Measurements from ENCODE around the gene FRMD7.

FRMD7 gene

DNA sequence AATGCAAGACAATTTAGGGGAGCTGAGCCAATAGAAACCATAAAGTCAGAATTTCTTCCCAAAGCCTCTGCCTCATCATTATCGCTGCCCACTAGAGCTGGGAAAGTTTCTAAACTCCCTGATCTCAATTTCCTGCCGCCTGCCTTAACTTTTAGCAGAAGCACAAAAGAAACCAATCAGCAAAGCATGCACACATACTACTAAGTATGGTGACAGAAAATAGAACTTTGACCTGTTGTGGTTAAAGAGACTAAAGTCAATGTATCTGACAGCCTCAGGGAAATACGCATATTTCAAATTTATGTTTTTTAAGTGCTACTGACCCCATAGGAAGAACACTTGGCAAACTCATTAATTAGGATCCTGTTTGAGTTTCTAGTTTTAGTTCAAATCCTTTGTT, 94.7 kb downstream of the FRMD7 start:
- no peak for DNase-seq

DNA sequence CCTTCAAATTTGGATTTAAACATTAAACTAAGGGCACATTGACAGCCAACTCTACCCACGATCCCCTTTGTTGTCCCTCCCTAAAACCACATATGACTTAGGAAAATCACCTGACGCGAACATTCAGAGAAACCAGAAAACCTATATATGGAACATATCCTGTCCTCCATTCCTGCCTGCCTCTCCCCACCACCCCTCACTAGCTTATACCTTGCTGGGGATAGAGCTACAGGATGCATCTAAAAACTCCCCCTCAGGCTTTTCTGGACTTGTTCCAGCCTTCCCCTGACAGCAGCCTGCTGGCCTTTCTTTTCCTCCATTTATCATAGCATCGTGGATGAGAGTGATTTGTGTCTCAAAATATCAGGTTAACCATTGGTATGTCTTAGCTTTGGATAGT, 96.0 kb downstream of the FRMD7 start:
- no peak for DNase-seq

DNA sequence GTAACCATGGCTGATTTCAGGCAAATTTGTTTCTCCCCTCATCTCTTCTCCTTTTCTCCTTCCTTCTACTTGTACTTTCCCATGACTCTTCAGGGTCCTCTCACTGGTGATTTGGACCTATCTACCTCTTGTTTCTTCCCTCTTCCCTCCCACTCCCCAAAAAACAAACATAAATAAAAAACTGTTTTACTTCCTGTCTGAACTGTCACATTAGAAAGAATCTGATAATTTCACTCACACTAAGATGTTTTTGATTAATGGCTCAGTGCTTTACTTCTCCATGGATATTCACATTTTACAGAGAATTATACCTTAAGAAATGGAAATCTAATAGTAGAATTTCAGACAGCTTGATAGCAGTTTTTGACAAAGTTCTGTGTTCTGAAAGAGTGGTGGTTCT, 97.6 kb downstream of the FRMD7 start:
- DNase-seq: no peak

Data from T-helper 9 cell (primary cell).